GM19397 (cell line): ENCODE results near the gene SPAG9.
"Not testable (repeated sequence)": the region's sequence is repeated elsewhere in the genome, so short reads cannot be mapped to it uniquely, and the experiment has no call there.

ENCODE experiments used
- ATAC-seq: cut with Tn5 transposase; IDR thresholded peaks from one replicate; pipeline ENCODE4 v1.9.1; 2021; ENCODE audit warnings: mild to moderate bottlenecking, moderate library complexity; ENCODE audit not compliant: unreplicated experiment

Gene SPAG9

DNA sequence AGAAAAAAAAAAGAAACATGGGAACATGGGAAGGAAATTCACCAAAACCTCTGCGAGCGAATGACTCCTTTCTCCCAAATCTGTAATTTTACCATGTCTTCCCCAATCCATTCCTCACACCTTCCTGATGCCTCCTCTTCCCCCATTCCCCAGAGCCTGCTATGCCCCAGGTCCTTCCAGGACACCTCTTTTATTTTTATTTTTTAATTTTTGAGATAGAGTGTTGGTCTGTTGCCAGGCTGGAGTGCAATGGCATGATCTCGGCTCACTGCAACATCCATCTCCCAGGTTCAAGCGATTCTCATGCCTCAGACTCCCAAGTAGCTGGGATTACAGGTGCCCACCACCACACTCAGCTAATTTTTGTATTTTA lies 179.0 kb downstream of the SPAG9 start:
- ATAC-seq: not testable (repeated sequence)

DNA sequence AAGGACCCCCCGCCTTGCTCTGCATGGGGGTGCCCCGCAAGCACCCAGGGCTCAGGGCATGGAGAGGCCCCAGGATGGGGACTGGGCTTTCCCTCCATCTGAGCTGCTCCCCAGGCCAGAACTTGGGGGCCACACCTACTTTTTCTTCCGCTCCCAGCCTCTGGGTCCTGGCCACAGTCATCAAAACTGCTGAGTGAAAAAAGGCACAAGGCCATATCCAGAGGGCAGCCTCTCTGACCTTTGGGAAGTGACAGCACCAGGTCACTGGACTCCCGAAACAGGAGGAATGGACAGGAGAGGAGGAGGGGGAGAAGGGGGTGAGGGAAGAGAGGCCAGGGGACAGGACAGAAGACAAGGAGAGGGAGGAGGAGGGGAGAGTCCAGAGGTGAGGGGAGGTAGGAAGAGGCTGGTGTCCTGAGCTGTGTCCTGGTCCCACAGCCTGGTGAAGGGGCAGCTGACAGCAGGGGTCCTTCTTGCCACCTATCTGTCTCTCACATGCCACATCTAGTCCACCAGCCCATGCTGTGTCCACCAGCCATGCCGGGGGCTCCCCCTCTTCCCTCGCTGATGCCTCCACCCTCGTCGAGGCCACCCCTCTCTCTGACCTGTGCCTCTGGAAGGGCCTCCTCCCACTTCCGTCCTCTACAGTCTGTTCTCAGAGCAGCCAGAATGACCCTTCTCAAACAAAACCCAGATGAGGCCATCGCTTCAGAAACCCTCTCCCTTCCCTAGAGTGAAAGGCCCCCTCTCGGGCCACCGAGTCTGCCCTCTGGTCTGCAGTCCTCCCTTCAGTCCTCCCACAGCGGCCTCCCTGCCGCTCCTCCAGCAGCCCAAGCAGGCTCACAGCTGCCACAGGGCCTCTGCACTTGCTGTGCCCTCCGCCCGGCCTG lies 180.6 kb downstream of the SPAG9 start:
- ATAC-seq: no peak

- ATAC-seq: no peak
These were observed 181.2 kb downstream of the SPAG9 start for GRCh38 chr17:50939542-50939794.

DNA sequence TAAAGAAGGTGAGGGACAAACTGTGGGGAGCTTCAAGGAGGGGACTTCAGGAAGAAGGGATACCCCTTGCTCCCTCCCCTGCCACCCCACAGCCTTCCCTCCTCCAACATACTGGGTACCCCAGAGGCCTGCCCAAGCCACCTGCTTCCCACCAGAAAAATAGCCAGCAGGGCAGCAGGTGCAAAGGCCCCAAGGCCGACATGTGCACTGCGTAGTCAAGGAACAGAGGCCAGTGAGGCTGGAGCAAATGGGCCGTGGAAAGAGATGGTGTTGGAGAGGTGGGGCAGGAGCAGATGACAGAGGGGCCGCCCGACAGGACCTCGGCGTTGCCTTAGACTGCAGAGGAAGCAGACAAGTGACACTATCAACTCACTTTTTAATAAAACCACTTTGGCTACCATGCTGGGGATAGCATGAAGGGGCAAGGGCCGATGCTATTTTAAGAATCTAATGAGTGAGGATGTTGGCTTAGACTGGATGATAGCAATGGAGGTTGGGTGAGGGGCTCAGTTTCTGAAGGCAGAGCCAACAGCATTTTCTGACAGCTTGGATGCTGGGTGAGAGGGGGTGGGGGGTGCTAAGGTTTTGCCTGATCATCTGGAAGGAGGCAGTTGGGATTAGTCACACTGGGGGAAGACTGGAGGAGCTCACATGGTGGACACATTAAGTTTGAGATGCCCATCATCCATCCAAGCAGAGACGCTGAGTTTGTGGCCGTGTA lies 181.7 kb downstream of the SPAG9 start:
- no peak for ATAC-seq

DNA sequence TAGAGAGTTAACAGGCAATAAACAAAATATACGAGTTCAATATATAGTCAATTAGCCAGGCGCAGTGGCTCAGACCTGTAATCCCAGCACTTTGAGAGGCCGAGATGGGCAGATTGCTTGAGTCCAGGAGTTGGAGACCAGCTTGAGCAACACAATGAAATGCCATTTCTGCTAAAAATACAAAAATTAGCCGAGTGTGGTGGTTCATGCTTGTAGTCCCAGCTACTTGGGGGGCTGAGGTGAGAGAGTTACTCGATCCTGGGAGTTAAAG lies 184.7 kb downstream of the SPAG9 start:
- ATAC-seq: no peak

DNA sequence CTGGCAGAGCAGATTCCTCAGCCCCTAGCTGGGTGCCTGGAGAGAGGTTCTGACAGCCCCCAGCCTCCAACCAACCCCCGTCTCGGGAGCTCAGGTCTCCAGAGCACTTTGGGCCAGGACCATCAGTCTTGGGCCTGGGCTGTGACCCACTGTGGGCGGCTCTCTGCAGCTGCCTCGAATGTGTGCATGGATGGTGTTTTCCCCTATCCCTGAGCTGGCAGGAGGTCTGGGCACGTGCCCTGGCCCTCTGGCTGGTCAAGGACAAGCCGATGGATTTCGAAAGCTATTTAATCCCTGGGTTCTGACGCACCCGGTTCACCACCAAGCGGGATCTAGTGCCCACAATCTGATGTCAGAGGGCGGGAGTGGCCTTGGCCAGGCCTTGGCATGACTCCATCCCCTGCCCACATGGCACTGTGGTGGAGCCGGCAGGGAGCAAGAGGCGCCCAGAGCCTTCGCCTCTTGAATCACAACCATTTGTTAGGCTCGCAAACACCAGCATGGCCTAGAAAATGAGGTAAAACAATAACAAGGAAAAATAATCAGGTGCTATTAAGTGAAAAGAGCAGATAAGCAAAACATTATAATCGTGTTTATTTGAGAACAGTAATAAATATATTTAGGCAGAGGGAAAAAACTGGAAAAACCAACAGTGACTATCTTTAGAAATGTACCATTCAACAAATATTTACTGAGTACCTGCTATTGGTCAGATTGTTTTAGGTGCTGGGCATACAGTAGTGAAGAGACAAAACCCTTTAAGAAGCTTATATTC lies 185.3 kb downstream of the SPAG9 start:
- no peak for ATAC-seq

DNA sequence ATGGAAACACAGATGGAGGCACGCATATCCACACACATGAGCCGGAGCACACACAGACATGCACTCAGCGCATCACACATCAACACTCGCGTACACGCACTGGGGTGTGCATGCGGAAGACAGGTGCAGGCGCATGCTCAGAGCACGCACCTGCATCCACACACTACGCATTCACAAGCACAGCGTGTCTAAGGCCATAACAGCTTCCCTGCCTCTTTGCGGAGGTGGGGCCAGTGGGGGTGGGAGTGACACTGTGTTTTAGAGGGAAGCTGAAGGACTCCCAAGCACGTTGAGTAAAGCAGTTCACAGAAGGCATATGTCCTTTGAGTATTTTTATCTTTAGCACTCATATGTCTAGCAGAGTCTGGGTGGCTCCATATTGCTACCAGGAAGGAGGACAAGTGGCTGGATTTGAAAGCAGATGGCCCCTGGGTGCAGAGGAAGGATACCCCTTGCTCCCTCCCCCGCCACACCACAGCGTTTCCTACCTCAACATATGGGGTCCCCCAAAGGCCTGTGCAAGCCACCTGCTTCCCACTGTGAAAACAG lies 185.9 kb downstream of the SPAG9 start:
- no peak for ATAC-seq

DNA sequence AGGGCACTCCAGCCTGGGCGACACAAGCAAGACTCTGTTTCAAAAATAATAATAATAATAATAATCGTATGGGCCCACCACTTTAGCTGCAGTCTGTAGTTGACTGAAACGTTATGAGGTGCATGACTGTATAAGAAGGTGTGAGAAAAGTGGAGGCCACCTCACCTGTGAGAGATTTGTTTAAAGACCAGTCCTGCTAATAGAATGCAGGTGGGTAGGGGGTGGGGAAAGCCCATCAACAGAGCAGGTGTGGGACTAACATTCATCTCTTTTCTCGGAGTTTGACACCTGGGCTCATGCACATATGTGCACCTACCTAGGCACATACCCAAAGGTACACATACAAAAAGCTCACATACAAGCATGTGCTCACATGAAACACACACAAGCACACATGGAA lies 186.5 kb downstream of the SPAG9 start:
- no peak for ATAC-seq

- ATAC-seq: peak; percentile 57
These were observed 189.3 kb downstream of the SPAG9 start for GRCh38 chr17:50931144-50931908.

DNA sequence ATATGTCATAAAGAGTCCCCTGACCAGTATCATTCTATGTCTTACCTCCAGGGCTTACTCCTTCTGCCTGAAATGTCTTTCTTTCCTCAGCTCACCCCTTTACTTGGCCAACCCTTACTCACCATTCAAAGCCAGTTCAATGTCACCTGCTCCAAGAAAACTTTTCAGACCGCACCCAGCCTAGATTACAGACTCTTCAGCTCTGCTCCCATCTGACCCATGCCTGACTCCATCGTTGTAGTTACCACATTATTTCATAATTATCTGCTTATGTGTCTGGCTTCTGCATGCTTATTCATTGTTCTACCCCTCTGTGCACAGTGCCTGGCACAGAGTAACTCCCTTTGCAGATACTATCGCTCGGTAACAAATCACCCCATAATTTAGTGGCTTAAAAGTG lies 192.0 kb downstream of the SPAG9 start:
- no peak for ATAC-seq

DNA sequence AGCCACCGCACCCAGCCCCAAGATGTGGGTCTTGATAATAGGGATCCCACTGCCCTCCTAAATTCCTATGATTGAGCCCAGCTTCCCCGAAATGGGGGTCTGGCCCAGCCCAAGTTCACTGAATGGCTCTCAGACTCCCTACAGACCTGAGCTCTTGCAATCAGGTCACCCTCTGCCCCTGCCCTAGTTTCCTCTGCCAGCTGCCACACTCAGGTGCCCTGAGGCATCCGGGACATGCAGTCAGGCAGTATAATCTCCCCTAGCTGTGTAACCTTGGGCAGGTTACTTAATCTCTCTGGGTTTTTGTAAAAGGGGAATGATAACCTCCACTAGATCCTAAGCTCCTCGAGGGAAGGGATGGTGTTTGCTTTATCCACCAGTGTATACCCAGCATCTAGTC lies 193.4 kb downstream of the SPAG9 start:
- no peak for ATAC-seq

GRCh38 chr17:50926523-50926922 lies 194.1 kb downstream of the SPAG9 start:
- no peak for ATAC-seq

GRCh38 chr17:50925296-50925891 lies 195.3 kb downstream of the SPAG9 start:
- no peak for ATAC-seq

GRCh38 chr17:50924800-50925199 lies 195.9 kb downstream of the SPAG9 start:
- no peak for ATAC-seq

DNA sequence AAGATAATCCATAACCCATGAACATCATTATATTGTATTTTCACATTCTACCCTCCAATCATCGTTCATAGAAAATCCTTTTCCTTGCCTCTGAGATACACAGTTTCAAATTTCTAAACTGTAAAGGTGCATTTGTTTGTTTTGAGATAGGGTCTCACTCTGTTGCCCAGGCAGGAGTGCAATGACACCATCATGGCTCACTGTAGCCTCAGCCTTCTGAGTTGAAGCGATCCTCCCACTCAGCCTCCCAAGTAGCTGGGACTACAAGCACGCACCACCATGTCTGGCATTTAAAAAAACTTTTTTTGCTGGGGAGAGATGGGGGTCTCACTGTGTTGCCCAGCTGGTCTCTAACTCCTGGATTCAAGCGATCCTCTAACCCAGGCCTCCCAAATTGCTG lies 196.4 kb downstream of the SPAG9 start:
- no peak for ATAC-seq

DNA sequence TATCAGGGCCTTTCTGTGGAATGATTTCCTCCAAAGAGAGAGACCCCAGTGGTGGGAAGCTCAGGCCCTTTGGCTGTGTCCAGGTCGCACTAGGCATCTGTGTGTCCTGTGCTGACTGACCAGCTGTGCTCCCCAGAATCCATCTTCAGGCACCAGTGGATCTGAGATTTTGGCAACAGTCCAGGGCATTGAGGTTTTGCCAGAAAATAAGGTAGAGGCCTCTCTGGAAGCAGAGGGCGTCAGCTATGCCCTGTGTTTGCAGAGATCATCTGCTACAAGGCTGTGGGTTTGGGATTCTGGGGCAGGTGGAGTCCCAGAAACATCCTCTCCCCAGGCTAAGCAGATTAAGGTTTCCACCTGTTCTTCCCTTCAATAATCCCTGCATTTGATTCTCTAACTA lies 197.1 kb downstream of the SPAG9 start:
- no peak for ATAC-seq

DNA sequence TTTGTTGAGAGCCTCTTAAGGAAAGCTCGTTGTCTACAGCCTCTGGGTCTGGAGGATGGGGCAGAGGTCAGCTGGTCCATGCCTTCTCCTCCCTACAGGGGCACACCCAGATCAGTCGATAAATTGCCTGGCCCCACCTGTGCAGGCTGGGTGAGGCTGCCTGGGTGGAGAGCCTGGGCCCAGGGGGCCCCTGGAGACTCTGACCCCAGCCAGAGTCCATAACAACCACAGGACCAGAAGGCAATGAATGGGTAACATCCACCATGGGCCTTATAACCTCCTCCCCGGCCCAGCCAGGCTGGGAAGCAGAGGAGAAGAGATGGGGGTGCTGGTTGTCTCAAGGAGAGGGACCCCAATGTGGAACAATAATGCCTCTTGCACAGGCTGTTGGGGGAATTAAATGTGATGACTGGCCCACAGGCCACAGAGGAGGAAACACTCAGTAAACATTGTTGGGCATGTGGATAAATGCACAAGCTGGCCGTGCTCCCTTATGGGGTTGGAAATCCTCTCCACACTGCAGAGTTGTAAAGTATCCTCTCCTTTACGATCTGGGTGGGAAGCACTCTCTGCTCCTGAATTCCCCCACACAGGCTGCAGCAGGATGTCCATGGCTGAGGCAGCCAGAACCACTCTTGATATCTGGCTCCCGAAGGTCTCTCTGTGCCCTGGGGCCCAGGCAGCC lies 197.8 kb downstream of the SPAG9 start:
- no peak for ATAC-seq

DNA sequence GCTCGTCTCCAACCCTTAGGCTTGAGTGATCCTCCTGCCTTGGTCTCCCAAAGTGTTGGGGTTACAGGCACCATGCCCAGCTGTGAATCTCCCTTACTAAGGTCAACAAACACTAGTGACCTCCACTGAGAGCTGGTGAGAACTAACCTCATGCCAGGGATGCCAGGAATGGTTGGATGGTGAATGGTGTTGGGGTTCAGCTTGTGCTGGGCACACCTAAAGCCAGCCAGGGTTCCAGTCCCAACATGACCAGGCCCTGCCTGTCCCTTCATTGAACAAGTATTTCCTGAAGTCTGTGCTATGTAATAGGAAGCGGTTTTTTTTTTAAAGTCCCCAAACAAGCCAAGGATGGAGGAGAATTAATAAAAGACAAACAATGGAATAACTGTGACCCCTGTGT lies 198.6 kb downstream of the SPAG9 start:
- no peak for ATAC-seq

DNA sequence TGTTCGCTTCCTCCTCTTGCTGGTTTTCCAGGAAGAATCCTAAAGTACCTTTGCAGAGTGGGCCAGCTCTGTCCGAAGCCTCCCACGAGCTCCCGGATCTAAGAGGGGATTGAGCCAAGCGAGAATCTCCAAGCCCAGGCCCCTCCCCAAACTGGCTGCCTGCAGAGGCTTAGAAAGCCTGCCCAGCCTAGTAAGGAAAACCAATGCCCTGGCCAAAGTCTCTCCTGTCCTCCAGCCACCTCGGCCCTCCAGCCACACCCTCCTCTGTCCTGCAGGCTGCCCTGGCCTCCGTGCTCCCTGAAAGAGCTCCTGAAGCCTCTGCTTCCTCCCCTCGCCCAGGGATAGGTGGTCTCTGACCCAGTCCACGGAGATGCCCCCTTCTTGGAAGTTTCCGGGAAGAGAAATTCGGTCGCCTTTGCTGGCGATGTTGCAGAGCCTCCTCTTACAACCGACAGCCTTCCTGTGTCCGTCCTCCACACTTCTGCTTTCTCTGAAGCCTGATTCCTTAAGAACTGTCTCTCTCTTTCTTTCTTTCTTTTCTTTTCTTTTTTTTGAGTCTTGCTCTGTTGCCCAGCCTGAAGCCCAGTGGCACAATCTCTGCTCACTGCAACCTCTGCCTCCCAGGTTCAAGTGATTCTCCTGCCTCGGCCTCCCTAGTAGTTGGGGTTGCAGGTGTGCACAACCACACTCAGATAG lies 199.6 kb downstream of the SPAG9 start:
- ATAC-seq: no peak

- no peak for ATAC-seq
These were observed 200.6 kb downstream of the SPAG9 start for GRCh38 chr17:50920041-50920410.
